Loucy (cell line): ENCODE results near the gene DMRTC2.

ENCODE experiments used
- H2AFZ ChIP-seq: fragments of 200-600 bp; sonication (generic); 2 replicates; pipeline ENCODE4 v1.6.0; 2016; ENCODE audit warnings: antibody characterized with exemption, mild to moderate bottlenecking, low read length, moderate library complexity
- H3F3A ChIP-seq: fragments of 200-600 bp; 2 replicates; pipeline ENCODE4 v1.6.0; 2016; ENCODE audit warnings: antibody characterized with exemption, low read depth, mild to moderate bottlenecking
- H3K27me3 ChIP-seq: fragments of 200-600 bp; sonication (generic); 2 replicates; pipeline ENCODE4 v1.6.1; 2014; ENCODE audit warnings: low read length, mild to moderate bottlenecking; ENCODE audit not compliant: insufficient read depth, poor library complexity, severe bottlenecking
- H3K36me3 ChIP-seq: fragments of 200-600 bp; sonication (generic); 2 replicates; pipeline ENCODE4 v1.6.1; 2016; ENCODE audit warnings: low read length; ENCODE audit not compliant: insufficient read depth
- H3K4me1 ChIP-seq: fragments of 200-600 bp; sonication (generic); 2 replicates; pipeline ENCODE4 v1.5.1; 2014; ENCODE audit warnings: low read length, mild to moderate bottlenecking; ENCODE audit not compliant: insufficient read depth, poor library complexity, severe bottlenecking
- H3K4me2 ChIP-seq: fragments of 200-600 bp; sonication (generic); 2 replicates; pipeline ENCODE4 v1.6.0; 2014; ENCODE audit warnings: antibody characterized with exemption, low read length, low read depth, mild to moderate bottlenecking; ENCODE audit not compliant: poor library complexity, severe bottlenecking
- H3K4me3 ChIP-seq: fragments of 200-600 bp; sonication (generic); 2 replicates; pipeline ENCODE4 v1.5.1; 2014; ENCODE audit warnings: low read length, mild to moderate bottlenecking, mixed read lengths; ENCODE audit not compliant: poor library complexity, severe bottlenecking
- H3K79me2 ChIP-seq: fragments of 200-600 bp; sonication (generic); 2 replicates; pipeline ENCODE4 v1.6.1; 2014; ENCODE audit warnings: low read length; ENCODE audit not compliant: insufficient read depth
- H3K9ac ChIP-seq: fragments of 200-600 bp; sonication (generic); 2 replicates; pipeline ENCODE4 v1.6.0; 2014; ENCODE audit warnings: mild to moderate bottlenecking, low read depth, low read length, moderate library complexity; ENCODE audit not compliant: poor library complexity, severe bottlenecking
- H3K9me2 ChIP-seq: fragments of 200-600 bp; sonication (generic); replicated peaks from 2 replicates; pipeline ENCODE4 v1.6.1; 2016; ENCODE audit warnings: low read depth, low read length, mixed read lengths
- H3K9me3 ChIP-seq: fragments of 200-600 bp; sonication (generic); 2 replicates; pipeline ENCODE4 v1.6.1; 2014; ENCODE audit warnings: mild to moderate bottlenecking, antibody characterized with exemption, low read length, low read depth; ENCODE audit not compliant: insufficient read depth
- H4K20me1 ChIP-seq: fragments of 200-600 bp; sonication (generic); 2 replicates; pipeline ENCODE4 v1.6.0; 2014; ENCODE audit warnings: antibody characterized with exemption, low read length, mild to moderate bottlenecking; ENCODE audit not compliant: insufficient read depth, poor library complexity, severe bottlenecking
- CTCF ChIP-seq: fragments of 200-600 bp; sonication (generic); conservative IDR thresholded peaks from 2 replicates; pipeline ENCODE4 v1.5.1; 2014; ENCODE audit warnings: mild to moderate bottlenecking, antibody characterized with exemption, low read length
- EZH2phosphoT487 ChIP-seq: fragments of 200-600 bp; IDR thresholded peaks from 2 replicates; pipeline ENCODE4 v1.6.1; 2018; ENCODE audit warnings: antibody characterized with exemption, mild to moderate bottlenecking, moderate library complexity, borderline replicate concordance

Gene DMRTC2

DNA sequence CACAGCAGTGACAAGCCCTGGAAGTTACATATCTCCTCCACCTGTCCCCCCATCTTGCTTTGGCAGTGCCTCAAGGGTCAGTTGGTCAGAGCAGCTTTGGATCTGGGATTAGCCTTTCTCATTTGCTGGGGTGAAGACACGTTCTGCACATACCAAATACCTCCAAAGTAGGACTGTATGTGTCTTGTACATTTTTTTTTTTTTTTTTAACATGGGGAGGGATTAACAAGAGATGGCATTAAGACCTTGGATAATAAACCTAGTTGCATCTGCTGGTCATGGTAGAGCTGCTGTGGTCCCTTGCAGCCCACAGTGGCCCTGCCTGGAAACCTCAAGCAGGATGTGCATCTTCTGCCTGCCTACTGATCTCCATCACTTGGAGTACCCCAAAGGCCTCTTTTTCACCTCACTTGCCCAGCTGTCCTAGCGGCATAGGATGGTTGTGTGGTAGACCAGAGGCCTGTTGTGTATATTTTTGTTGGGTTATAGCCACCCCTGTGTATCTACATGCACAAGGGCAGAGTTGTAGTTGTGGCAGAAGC, 17.7 kb downstream of the DMRTC2 start:
- peak overlapping the region; percentile 92 for H3K4me2 ChIP-seq
- H3K4me1 ChIP-seq = peaks cover 50% of the 10 kb centered on the region
- peaks cover 5% of the 10 kb centered on the region for H3K27me3 ChIP-seq
- H3K36me3 ChIP-seq = peaks cover 48% of the 10 kb centered on the region
- H3K9ac ChIP-seq = peak overlapping the region; percentile 100
- H3K9me3 ChIP-seq = no peaks in the 10 kb centered on the region
- H3F3A ChIP-seq = no peaks in the 10 kb centered on the region
- H3K4me3 ChIP-seq = peak overlapping the region; percentile 93
- H3K9me2 ChIP-seq = no peaks in the 10 kb centered on the region
- peaks cover 67% of the 10 kb centered on the region for H4K20me1 ChIP-seq
- TF ChIP-seq EZH2phosphoT487 = no peak
- TF ChIP-seq CTCF = no peak
- no peak overlapping the region for H2AFZ ChIP-seq
- peaks cover 73% of the 10 kb centered on the region for H3K79me2 ChIP-seq

GRCh38 chr19:41863209-41863931, 18.5 kb downstream of the DMRTC2 start:
- H3K9me2 ChIP-seq = no peaks in the 10 kb centered on the region
- no peaks in the 10 kb centered on the region for H3F3A ChIP-seq
- H3K4me3 ChIP-seq = peak overlapping the region; percentile 93
- no peak overlapping the region for H2AFZ ChIP-seq
- peak overlapping the region; percentile 92 for H3K4me2 ChIP-seq
- H3K9ac ChIP-seq = peak overlapping the region; percentile 100
- peaks cover 55% of the 10 kb centered on the region for H3K4me1 ChIP-seq
- TF ChIP-seq CTCF (no peak; the same call in 1 of the 2 replicates), EZH2phosphoT487 (no peak)
- H4K20me1 ChIP-seq = peaks cover 76% of the 10 kb centered on the region
- H3K27me3 ChIP-seq = peaks cover 5% of the 10 kb centered on the region
- peaks cover 56% of the 10 kb centered on the region for H3K36me3 ChIP-seq
- peaks cover 82% of the 10 kb centered on the region for H3K79me2 ChIP-seq
- H3K9me3 ChIP-seq = no peaks in the 10 kb centered on the region

GRCh38 chr19:41864374-41864773, 19.5 kb downstream of the DMRTC2 start:
- Histone ChIP-seq H3K36me3 (peaks cover 66% of the 10 kb centered on the region), H3K4me3 (peak overlapping the region; percentile 32), H3K79me2 (peaks cover 92% of the 10 kb centered on the region), H3K4me2 (peak overlapping the region; percentile 59), H2AFZ (no peak overlapping the region), H3F3A (no peaks in the 10 kb centered on the region), H3K9me2 (no peaks in the 10 kb centered on the region), H4K20me1 (peaks cover 84% of the 10 kb centered on the region), H3K4me1 (peaks cover 50% of the 10 kb centered on the region), H3K9me3 (no peaks in the 10 kb centered on the region), H3K27me3 (peaks cover 5% of the 10 kb centered on the region), H3K9ac (peak overlapping the region; percentile 19)
- TF ChIP-seq EZH2phosphoT487 (no peak), CTCF (no peak)
